Measurements from ENCODE around the gene BCO1.

Gene BCO1

DNA sequence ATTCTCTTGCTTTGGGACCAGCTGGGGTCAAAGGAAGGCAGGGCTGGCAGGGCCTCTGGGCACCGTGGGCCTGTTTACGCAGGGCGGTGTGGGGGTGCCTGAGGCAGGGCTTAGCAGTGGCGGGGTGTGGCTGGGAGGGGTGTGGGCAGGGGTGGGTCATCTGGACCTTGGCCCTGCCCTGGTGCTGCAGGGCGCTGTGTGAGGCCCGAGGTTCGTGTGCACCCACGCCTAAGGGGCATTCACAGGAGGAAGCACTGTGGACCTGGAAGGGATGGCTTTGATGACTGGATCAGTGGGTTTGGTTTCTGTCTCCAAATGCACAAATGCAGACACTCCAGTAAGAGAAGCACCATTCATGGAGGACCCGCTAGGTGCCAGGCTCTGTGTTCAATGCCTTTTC lies 37.3 kb downstream of the BCO1 start:
- DNase-seq (ENCODE audit: low spot score), result no peak

DNA sequence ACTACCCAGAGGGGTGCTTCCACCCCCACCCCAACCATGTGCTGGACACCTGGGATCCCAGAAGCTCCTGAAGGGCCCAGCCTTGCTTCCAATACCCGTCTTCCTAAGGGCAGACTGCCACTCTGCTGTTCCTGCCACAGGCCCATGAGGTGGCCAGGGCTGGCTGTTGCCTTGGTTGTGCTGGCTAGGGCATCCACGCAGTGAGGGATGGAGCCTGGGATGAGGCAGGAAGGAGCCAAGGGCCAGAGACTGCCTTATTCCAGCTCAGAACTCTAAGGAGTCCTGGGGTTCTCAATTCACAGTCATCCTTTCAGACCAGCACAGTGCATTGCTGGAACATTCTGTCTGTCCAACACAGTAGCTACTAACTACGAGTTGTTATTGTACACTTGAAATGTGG lies 37.8 kb downstream of the BCO1 start:
- no peak for DNase-seq (ENCODE audit: low spot score)

DNA sequence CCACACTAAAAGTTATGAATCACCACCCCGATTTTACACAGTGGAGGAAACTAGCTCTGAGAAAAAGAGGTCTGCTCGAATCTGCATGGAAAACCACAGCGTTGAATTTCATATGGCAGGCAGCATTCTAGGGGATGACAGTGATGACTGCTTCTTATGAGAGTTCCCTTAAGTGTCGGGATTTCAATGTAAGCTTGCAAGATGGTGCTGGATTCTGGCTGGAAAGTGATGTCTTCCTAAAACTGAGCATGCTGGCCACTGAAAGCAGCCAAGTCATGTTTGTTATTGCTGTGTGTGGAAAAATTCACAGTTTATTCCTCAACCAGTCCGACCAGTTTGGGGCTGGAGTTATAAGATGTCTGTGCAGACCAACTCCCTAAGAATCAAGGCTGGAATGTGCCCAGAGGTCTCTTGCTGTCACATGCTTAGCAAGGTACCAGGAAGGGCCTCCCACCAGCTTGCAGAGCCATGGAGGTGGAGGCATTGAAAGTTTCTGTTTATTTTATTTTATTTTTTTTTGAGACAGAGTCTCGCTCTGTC lies 39.1 kb downstream of the BCO1 start:
- peak; percentile 3 for DNase-seq (ENCODE audit: low spot score)

DNA sequence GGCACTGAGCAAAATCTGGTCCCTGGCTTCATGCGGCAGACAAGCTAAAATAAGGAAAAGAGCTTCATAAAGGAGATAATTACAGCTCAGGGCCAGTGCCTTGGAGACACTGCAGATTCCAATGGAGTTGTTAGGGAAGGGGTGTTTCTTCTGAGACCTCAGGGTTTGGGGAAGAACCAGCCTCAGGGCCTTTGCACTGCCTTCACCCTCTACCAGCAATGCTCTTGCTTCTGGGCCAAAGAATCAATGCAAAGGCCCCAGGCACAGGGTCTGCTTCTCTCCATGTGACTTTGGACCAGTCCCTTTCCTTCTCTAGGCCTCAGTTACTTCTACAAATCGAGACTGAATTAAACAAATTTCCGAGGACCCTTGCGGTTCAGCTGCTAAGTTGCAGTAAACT lies 40.0 kb downstream of the BCO1 start:
- no peak for DNase-seq (ENCODE audit: low spot score)

DNA sequence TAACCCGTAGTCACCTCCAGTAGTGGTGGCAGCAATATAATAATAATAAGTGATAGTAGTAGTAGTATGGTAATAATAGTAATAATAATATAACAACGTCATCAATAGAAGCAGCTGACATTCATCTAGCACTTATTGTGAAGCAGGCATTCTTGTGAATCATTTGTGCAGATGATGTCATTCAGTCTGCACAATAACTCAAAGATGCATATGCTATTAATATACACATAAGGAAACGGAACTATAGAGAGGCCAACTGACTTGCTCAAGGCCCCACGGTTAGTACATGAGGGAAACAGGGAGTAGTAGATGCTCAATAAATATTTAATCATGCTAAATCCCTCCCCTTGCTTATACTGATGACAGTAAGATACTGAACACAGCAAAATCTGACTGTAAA lies 40.9 kb downstream of the BCO1 start:
- DNase-seq (ENCODE audit: low spot score), result no peak

DNA sequence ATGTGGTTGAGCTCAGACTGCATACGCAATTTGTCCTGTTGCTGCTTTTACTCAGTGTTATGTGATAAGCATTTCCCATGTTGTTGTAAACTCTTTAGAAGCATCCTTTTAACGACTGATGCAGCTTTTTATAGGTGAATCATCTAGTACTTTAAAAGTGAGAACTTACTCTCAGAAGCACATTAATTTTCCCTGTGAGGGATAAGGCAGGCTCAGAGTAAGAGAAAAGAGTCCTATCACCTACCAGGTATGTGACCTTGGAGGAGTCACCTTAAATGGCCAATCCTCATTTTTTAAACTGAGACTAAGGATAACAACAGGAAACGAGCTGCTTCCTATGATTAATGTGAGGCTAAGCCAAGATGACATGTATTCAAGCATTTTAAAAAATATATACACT lies 41.9 kb downstream of the BCO1 start:
- DNase-seq (ENCODE audit: low spot score), result peak; percentile 17

DNA sequence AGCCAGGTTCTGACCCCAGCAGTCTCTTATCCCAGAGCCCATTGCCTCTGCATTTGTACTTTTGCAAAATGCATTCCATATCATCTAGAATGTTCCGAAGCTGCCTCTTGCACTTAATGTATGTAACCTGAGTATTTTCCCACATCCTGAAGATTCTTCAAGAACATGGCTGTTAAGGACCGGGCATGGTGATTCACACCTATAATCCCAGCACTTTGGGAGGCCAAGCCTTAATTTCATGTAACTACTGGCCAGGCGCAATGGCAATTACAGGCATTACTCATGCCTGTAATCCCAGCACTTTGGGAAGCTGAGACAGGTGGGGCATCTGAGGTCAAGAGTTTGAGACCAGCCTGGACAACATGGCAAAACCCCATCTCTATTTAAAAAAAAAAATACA lies 44.6 kb downstream of the BCO1 start:
- no peak for DNase-seq (ENCODE audit: low spot score)

DNA sequence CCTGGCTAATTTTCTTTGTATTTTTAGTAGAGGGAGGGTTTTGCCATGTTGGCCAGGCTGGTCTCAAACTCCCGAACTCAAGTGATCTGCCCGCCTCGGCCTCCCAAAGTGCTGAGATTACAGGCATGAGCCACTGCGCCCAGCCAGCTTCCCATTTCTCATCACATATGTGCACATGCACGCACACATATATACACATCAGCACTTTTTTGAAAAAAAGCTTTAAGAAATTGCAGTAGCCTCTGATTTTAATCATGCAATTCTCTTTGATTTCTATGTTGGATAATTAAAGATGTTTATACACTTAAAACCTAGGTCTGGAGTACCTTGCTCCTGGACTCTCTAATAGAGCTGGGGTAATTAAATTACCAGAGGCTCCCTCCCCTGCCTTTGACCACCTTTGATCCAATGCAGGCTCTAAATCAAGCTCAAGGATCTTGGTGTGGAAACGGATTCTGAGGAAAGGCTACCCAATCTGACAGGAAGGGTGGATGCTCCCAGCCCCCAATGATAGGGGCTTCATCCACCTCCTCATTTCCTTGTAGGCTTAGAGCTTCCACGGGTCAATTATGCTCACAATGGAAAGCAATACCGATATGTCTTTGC lies 46.6 kb downstream of the BCO1 start:
- DNase-seq (ENCODE audit: low spot score), result no peak

DNA sequence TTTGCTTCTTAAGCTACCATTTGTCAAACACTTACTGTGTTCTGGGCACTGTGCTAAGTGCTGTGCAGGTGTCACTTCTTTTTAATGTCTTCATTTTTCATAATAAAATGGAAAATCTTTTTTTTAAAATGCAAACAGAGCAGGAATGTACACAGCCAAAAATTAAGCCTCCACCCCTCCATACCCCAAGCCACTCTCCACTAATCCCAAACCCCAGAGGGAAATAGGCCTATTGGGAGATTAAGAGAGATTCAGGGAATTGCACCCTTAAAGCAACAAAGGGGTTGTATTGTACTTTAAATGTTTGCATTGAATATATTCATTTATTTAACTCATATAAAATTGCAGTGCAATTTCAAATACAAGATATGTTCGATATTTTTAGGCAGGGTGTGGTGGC lies 47.7 kb downstream of the BCO1 start:
- DNase-seq (ENCODE audit: low spot score), result no peak

DNA sequence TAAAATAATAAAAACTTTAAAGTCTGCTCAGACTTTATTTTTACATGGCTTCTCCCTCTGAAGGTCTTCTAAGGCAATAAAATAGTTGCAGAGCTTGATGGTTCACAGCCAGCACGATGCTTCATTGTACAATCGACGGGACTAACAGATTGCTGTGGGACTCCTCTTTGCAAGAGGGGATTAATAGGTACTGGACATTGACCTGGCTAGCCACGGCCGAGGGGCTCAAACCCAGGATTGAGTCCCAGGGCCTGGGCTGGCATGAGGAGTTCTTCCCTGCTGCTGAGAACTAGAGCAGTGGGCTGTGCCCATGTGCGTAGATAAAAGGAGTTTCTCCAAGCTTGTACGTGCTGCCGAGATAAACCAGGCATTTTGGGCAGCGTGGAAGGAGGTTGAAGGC lies 52.6 kb downstream of the BCO1 start:
- DNase-seq (ENCODE audit: low spot score), result no peak

DNA sequence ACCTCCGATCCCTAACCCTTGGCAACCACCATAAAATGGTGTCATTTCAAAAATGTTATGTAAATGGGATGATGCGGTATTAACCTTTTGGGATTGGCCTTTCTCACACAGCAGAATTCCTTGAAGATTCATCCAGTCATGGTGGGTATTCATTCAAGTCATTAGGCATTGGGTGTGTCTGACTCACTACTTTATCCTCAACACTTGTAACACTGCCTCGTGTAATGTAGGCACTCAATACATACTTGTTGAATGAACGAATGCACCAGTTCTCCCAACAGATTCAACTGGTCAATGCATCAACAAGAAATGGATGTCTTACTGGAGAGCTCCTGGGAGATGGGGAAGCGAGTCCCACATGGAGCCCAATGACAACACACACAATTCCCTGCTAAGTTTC lies 54.4 kb downstream of the BCO1 start:
- no peak for DNase-seq (ENCODE audit: low spot score)

DNA sequence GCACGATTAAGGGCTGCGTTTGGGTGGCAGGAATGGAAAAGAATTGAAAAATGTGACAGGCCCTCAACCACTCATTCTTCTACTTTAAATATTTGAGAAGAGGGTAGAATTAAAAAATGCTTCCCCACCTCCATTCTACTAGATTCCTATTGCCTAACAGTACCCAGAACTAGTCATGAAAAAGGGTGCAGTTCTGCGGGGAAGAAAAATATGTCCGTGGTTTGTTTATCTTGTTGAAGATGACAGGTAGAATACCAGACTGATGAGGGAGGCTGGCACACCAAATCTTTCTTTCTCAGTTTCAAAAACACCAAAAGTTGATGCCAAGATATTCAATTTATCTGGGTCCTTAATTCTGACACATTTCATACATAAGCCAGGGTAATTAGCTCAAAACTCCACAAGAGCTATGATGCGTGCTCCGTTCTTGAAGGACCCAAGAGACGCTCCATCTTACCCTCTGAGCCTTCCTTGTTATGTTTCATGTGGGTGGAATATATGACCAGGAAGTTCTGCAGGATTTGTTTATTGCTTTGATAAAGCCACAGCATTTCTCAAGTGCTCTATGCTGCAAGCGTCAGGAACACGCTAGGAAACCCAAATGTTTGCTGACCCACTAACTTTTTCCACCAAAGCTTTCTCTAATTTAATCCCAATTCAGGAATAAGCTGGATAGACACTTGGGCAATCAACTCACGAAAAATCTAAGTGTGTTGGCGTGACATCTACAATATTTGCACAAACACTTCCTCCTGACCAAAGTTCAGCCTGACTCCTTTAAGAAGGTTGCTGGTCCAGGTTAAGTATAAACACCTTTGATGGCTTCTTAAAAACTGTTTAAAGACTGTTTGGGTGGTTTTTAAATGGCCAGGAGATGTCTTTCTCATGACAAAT lies 55.7 kb downstream of the BCO1 start:
- no peak for DNase-seq (ENCODE audit: low spot score)

DNA sequence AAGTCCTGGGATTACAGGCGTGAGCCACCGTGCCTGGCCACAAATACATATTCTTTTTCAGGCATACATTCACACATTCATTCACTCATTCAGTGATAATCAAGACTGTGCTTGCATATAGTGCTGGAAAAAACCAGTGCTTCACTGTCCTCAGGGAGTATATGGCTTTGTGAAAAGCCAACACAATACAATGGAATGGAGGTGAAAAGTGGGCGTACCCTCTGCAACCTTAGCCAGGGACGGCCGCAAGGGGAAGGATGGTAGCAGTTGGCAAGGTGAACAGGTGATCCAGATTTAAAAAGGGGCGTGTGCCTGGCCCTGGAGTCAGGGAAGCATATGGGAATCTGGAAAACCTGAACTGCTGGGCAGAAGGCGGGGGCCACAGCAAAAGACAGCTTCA lies 58.1 kb downstream of the BCO1 start:
- no peak for DNase-seq (ENCODE audit: low spot score)

DNA sequence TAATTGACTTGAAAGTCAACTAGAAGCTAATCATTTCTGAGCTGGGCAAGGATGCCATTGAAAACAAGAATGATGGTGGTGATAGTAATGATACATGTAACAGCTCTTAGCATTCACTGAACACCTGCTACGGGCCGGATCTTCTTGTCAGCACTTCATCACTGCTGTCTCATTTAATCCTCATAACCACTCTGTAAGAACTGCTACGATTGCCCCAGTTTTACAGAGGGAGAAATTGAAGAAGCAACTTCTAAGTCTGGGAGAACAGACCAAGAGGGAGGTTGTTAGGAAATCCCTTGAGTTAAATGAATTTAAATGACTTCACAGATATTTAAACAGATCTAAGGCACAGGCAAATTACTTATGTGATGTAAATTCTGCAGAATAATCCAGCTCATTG lies 69.3 kb downstream of the BCO1 start:
- DNase-seq (ENCODE audit: low spot score), result no peak

DNA sequence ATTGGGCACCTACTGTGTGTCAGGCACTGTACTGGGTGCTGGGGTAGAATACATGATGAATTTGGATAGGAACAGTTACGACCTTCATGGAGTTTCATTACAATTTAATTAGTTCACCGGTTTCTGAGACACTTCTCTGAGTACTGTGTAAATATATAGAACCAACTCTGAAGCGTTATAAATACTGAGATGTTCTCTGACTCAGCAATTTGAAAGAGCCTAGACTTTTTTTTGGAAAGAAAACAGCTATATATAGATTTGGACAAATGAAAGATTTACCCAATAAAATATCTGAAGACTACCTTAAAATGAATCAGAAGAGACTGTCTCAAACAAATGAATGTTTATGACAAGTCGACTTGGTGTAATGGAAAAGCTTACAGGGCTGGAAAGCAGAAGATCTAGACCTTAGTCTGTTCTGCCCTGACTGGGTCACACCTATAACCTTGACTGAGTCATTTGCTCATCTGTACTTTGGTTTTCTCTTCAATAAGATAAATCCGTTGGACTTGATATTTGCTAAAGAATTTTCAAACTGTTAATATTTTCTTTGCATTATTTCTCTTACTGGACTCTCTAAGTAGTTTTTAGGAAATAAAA lies 71.7 kb downstream of the BCO1 start:
- no peak for DNase-seq (ENCODE audit: low spot score)

DNA sequence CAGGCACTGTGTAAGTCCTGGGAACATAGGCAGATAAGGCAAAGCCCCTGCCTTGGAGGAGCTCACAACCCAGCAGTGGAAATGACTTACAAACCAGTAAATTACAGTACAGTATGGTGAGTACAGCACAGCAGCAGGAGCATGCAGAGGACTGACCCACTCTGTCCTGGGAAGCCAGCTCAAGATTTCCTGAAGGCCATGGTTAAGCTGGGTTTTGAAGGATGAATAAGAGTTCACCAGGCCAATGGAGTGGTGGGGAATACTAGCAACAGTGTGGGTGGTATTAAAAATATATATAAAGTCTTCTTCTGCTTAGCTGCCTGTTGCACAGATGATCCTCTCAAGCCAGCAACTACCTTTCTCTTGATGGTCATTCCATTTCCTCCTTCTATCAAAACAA lies 73.3 kb downstream of the BCO1 start:
- no peak for DNase-seq (ENCODE audit: low spot score)

DNA sequence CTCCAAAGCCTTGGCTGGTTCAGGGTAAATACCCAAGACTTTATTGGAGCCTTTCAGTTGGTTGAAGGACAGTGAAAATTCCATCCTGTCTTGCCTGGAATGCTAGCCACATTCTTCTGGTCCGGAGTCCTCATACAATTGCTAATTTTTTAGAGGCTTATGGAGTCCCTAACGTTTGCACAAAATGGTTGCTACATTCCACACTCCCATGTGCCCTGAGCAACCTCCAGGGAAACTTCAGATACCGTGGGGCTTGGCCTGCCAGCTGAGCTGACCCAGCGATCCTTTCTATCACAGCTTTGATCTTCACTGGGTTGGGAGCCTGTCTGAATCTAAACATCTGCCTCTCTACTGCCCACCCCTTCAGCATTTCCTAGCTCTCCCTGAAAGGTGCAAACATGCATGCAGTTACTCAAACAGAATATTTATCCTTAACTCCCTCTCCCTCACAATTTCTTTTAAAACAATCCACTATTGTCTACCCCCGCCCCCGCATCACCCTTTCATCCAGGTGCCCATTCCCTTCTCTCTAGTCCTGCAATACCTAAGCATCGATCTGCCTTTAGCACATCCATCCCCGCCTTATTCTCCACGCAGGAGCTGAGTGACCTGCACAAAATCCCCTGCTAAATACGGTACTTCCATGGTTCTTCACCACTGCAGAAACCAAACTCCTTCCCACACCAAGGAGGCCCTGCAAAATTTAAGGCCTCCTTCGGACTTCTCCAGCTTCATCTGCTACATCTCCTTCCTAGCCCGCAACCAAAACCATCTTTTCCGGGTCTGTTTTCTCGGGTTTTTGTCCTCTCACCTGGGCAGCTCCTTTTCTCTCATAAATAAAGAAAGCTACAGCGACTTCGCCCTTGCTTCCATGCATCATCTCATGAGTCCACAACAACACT lies 75.5 kb downstream of the BCO1 start:
- peak; percentile 2 for DNase-seq (ENCODE audit: low spot score)

DNA sequence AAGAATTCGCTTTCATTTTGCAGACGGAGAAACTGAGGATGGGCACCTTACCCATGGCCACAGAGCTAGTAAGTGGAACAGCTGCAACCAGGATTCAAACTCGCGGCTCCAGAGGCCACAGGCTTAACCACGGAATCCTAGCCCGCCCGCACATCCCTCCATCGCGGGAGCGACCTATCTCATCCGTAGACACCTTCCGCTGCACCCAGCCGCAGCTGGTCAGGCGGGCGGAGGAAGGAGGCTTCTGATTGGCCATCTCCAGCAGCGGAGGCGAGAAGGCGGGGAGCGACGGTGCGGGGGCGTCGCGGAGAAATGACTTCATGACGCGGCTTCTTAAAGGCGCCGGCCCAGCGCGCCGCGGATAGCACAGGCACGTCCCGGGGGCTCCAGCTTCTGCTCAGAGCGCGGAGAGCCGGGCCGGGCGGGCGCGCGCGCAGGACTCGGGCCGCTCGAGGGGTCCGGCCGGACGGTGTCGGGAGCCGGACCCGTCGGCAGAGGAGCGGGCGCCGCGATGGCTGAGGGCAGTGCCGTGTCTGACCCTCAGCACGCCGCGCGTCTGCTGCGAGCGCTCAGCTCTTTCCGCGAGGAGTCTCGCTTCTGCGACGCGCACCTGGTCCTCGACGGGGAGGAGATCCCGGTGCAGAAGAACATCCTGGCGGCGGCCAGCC lies 76.2 kb downstream of the BCO1 start, which contains the start of gene GAN:
TSS of gene GAN (plus strand) at position 360 of the 668 bp plus-strand sequence. CDS start at position 512, 152 bp downstream.
- DNase-seq (ENCODE audit: low spot score), result peak; percentile 97

DNA sequence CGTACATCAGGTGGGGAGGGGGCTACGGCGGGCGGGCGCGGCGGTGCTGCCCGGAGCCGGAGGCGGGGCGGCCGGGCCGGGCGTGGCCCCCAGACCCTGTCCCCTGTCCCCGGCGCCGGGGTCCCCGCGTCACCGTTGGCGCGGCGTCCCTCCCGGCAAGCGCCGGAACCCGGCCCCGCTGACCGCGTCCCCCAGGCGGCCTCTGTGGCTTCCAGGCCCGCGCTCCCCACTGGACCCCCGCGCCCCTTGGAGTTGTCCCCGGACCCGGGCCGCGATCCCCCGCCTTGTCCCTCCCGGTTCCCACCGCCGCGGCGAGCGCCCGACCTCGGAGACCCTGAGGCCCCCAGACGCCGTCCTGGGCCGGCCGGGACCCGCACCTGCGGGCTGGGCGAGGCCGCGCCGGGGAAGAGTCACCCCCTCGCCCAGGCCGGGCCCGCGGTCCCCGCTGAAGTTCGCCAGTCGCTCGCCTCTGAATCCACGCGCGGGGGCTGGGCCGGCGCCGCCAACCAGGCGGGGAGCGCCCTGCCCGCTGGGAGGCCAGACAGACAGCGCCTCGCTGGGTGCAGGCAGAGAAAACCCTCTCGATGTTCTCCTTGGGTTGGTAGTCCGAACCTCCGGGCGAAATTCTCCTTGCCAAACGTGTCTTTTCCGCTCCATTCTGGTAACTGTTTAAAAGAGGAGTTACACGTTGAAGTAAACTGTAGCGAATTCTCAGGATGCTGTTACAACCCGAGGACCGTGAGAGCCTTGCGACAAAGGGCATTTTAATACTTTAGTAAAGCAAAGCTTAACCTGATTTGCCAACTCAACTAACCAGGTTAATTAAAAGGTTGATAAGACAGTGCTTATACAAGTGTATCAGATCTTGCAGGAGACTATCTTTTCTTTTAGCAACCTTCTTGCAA lies 77.0 kb downstream of the BCO1 start:
- peak; percentile 61 for DNase-seq (ENCODE audit: low spot score)

DNA sequence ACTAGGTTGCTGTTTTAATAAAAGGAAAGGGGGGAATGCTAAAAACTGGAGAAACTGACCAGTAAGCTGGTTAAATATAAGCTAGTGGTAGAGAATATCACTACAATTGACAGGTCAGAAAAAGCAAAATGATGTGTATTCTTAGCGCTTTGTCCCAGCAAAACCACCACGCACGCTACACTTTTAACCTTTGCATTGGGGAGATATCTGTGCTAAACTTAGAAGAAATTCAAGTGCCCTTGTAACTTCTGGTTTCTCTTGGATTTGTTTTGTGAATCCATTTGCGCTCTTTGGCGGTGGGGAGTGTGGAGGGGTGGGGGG lies 77.6 kb downstream of the BCO1 start:
- DNase-seq (ENCODE audit: low spot score), result no peak

Measured in kidney tubule cell (primary cell).